Mesothelial cell of epicardium (in vitro differentiated cells): Measurements from ENCODE around the gene AGER. TPM values are rescaled to one million over a fixed set of nuclear protein-coding genes. Genes with fewer than 3 reads are reported as not detected.
"Not testable (repeated sequence)": the region's sequence is repeated elsewhere in the genome, so short reads cannot be mapped to it uniquely, and the experiment has no call there.

Source experiments
- DNase-seq, 2 experiments: peaks; one replicate each; pipeline ENCODE4 v3.0.0; 2021; ENCODE audit warnings: low spot score in 2 of 2; ENCODE audit not compliant: unreplicated experiment in 2 of 2
- H3K27ac Mint-ChIP-seq: 2 replicates; pipeline ENCODE4 v1.8.0; 2021; ENCODE audit warnings: mixed read lengths
- H3K27me3 Mint-ChIP-seq: 2 replicates; pipeline ENCODE4 v1.8.0; 2021; ENCODE audit warnings: low read depth, mixed read lengths
- H3K36me3 Mint-ChIP-seq: 2 replicates; pipeline ENCODE4 v1.8.0; 2021; ENCODE audit warnings: mixed read lengths
- H3K4me1 Mint-ChIP-seq: 2 replicates; pipeline ENCODE4 v1.8.0; 2021; ENCODE audit warnings: mixed read lengths
- H3K4me3 Mint-ChIP-seq: 2 replicates; pipeline ENCODE4 v1.8.0; 2021; ENCODE audit warnings: mild to moderate bottlenecking, moderate library complexity, mixed read lengths
- H3K9me3 Mint-ChIP-seq: 2 replicates; pipeline ENCODE4 v1.8.0; 2021; ENCODE audit warnings: mixed read lengths
- total RNA-seq: library from RNA; stranded (reverse); gene quantifications from 3 replicates; pipeline ENCODE4 v1.2.1, GENCODE V29; 2021
- TF ChIP-seq, protein P1 (sequence below): fragments of 200-600 bp; sonication (generic); IDR thresholded peaks from one replicate; pipeline ENCODE4 v1.5.0; 2021; ENCODE audit warnings: antibody characterized with exemption; ENCODE audit not compliant: unreplicated experiment

AGER gene
- total RNA-seq, 1 donor from 2014 or later = 28.1 TPM

DNA sequence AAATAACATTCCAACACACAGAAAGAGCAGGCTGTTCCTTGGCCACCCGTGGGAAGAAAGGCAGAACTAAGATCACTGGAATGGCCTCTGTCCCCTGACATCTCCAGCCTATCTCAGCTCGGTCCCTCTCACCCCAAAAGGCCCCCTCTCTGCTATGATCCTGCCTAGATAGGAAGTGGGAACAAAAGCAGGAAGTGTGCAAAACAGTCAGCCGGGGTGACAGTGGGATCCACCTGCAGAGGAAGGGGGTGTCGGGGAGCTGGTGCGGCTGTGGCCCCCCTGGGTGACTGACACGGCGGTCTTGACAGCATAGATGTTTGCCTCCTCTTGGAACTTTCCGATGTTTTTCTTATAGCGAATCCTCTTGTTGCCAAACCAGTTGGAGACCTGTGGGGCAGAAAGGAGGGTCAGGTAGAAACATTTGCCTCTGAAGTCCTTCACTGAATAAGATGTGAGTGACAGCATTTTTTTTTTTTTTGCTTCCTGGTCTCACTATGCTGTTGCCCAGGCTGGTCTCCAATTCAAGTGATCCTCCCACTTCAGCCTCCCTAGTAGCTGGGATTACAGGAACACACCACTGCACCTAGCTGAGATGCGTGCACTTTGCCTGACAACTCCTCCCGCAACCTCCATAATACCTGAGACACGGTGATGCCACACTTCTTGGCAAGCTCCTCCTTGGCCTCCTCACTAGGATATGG is 3.1 kb upstream of the AGER start:
- Mint-ChIP-seq H3K9me3 (no peaks in the 10 kb centered on the region), H3K27ac (peak overlapping the region; percentile 93), H3K36me3 (peaks cover 20% of the 10 kb centered on the region), H3K4me3 (peak overlapping the region; percentile 22), H3K4me1 (peaks cover 59% of the 10 kb centered on the region), H3K27me3 (no peaks in the 10 kb centered on the region)
- TF ChIP-seq, protein P1, sequence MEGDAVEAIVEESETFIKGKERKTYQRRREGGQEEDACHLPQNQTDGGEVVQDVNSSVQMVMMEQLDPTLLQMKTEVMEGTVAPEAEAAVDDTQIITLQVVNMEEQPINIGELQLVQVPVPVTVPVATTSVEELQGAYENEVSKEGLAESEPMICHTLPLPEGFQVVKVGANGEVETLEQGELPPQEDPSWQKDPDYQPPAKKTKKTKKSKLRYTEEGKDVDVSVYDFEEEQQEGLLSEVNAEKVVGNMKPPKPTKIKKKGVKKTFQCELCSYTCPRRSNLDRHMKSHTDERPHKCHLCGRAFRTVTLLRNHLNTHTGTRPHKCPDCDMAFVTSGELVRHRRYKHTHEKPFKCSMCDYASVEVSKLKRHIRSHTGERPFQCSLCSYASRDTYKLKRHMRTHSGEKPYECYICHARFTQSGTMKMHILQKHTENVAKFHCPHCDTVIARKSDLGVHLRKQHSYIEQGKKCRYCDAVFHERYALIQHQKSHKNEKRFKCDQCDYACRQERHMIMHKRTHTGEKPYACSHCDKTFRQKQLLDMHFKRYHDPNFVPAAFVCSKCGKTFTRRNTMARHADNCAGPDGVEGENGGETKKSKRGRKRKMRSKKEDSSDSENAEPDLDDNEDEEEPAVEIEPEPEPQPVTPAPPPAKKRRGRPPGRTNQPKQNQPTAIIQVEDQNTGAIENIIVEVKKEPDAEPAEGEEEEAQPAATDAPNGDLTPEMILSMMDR = no peak
- DNase-seq = no peak

DNA sequence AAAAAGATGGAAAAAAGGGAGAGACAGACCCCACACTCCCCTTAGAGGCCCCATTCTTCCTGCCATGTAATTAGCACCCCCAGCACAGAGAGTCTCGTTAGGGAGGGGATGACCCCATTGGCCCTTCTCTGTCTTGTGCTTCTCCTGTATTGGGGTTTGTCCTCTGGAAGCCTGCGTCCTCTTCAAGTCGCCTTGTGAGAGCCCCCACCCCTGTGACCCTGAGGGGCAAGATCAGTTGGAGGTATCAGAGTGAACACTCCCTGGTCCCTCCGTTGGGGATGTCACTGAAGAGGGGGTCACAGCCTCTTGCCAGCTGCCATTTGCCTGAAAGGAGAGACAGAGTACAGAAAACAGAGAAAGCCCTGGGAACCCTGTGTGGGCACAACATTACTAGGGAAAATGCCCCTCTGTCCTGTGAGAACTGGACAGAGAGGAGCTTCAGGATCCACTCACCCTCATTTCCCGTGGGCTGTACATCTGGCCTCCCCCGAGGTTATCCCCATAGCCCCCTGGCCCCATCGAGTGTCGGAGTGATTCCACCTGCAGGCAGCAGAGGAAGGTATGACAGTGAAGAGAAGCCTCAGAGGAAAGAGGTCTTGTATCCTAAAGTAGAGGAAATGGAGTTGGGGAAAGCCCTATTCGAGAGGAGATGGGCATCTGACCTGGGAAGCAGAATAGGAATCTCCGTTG is 2.2 kb upstream of the AGER start:
- H3K4me3 Mint-ChIP-seq = peak overlapping the region; percentile 41
- H3K27ac Mint-ChIP-seq = peak overlapping the region; percentile 93
- not testable (repeated sequence) for H3K27me3 Mint-ChIP-seq, H3K9me3 Mint-ChIP-seq, DNase-seq
- peaks cover 20% of the 10 kb centered on the region for H3K36me3 Mint-ChIP-seq
- peaks cover 51% of the 10 kb centered on the region for H3K4me1 Mint-ChIP-seq

DNA sequence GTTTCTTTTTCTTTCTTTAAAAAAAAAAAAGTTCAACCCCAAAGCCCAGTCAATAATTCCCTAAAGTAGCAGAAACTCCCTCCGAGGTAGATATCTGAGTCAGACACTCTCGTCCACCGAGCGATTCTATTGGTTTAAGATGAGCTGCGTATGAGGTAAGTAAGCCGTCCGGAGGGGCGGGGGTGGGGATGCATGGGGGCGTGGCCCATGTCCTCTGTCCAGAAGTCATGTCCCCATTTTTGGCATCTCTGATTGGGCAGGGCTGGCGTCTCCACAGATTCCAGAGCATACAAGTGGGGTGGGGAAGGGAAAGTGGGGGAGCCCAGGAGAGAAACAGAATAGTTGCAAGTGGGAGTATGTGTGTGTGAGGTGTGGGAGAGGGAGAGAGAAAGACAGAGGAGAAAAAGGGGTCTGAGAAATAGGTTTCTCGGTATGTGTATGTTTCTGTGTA is 1.7 kb upstream of the AGER start:
- not testable (repeated sequence) for DNase-seq, H3K27me3 Mint-ChIP-seq, H3K9me3 Mint-ChIP-seq
- Mint-ChIP-seq H3K4me3 (peak overlapping the region; percentile 41), H3K36me3 (peaks cover 21% of the 10 kb centered on the region), H3K27ac (peak overlapping the region; percentile 93), H3K4me1 (peaks cover 46% of the 10 kb centered on the region)

DNA sequence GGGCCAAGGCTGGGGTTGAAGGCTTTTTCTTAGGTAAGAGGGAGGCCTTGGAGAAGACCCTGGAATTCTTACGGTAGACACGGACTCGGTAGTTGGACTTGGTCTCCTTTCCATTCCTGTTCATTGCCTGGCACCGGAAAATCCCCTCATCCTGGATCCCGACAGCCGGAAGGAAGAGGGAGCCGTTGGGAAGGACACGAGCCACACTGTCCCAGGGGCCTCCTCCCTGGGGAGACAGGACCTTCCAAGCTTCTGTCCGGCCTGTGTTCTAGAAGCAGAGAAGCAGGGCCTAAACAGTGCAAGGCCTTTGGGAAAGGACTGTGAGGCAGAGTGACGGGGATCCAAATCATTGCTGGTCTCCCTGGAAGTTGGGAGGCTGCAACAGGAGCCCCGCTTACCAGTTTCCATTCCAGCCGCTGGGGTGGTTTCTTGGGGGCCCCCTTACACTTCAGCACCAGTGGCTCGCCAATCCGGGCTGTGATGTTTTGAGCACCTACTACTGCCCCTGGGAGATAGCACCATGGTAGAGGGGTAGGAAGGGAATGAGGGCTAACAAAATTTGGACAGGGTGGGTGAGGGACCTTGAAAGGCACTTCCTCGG is 470 bp downstream of the AGER start:
- Mint-ChIP-seq H3K4me3 (no peak overlapping the region), H3K27me3 (no peaks in the 10 kb centered on the region), H3K27ac (peak overlapping the region; percentile 73), H3K9me3 (no peaks in the 10 kb centered on the region), H3K36me3 (peaks cover 28% of the 10 kb centered on the region), H3K4me1 (peaks cover 49% of the 10 kb centered on the region)
- TF ChIP-seq, protein P1 = no peak
- DNase-seq = no peak

DNA sequence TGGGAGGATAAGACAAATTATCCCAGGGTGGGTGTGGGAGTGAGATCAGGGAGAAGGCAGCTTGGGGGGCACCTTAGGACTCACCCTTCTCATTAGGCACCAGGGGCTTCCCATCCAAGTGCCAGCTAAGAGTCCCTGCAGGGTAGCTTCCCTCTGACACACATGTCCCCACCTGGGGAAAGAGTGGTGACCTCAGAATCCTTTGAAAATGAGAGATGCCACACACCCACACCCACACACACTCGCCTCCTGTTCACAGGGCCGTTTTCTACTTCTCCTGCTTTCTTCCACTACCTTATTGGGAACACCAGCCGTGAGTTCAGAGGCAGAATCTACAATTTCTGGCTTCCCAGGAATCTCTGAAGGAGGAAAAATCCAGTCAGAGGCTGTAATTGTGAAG is 1.0 kb downstream of the AGER start:
- no peaks in the 10 kb centered on the region for H3K9me3 Mint-ChIP-seq
- H3K4me3 Mint-ChIP-seq = no peak overlapping the region
- peaks cover 28% of the 10 kb centered on the region for H3K36me3 Mint-ChIP-seq
- H3K27ac Mint-ChIP-seq = peak overlapping the region; percentile 21
- TF ChIP-seq, protein P1 = no peak
- H3K27me3 Mint-ChIP-seq = no peaks in the 10 kb centered on the region
- no peak for DNase-seq
- peaks cover 46% of the 10 kb centered on the region for H3K4me1 Mint-ChIP-seq

DNA sequence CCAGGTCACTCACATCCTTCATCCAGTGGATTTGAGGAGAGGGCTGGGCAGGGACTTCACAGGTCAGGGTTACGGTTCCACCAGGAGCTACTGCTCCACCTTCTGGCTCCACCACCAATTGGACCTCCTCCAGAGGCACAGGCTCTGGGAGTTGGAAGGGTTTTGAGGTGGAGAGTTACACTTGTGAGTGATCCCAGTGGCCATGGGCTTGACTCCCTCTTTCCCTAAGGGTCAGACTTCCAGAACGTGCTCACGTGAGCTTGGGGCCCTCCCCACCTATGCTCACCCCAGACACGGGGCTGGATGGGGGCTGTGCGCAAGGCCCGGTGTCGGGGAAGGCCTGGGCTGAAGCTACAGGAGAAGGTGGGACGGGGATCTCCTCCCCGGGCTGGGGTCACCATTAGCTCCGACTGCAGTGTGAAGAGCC is 1.5 kb downstream of the AGER start:
- Mint-ChIP-seq H3K4me3 (no peak overlapping the region), H3K36me3 (peaks cover 25% of the 10 kb centered on the region), H3K27ac (peak overlapping the region; percentile 21), H3K4me1 (peaks cover 45% of the 10 kb centered on the region), H3K27me3 (no peaks in the 10 kb centered on the region), H3K9me3 (no peaks in the 10 kb centered on the region)
- TF ChIP-seq, protein P1 = no peak
- no peak for DNase-seq
